H9 (cell line): Measurements from ENCODE around the gene SLC22A8. TPM values are rescaled to one million over a fixed set of nuclear protein-coding genes. Genes with fewer than 3 reads are reported as not detected.

Experiments
- DNase-seq: peaks from one replicate; pipeline ENCODE4 v3.0.0-alpha.2; 2017
- H2AFZ ChIP-seq: one replicate; pipeline ENCODE4 v1.6.1; 2013; ENCODE audit warnings: mild to moderate bottlenecking, low read length, control low read depth, moderate library complexity
- H2AK5ac ChIP-seq: 2 replicates; pipeline ENCODE4 v1.6.1; 2013; ENCODE audit warnings: low read length, control low read depth, mixed read lengths; ENCODE audit not compliant: insufficient read length
- H2BK120ac ChIP-seq: one replicate; pipeline ENCODE4 v1.6.1; 2013; ENCODE audit warnings: low read depth, mild to moderate bottlenecking, low read length, control low read depth, inconsistent platforms; ENCODE audit not compliant: poor library complexity, severe bottlenecking
- H2BK12ac ChIP-seq: 2 replicates; pipeline ENCODE4 v1.6.1; 2013; ENCODE audit warnings: low read length, control low read depth, mixed read lengths, low read depth; ENCODE audit not compliant: insufficient read length
- H2BK15ac ChIP-seq: 2 replicates; pipeline ENCODE4 v1.6.1; 2013; ENCODE audit warnings: low read depth, low read length, control low read depth
- H2BK20ac ChIP-seq: one replicate; pipeline ENCODE4 v1.6.1; 2013; ENCODE audit warnings: low read depth, mild to moderate bottlenecking, low read length, control low read depth, inconsistent platforms; ENCODE audit not compliant: poor library complexity, severe bottlenecking
- H2BK5ac ChIP-seq: 2 replicates; pipeline ENCODE4 v1.6.1; 2013; ENCODE audit warnings: low read length, control low read depth, mixed read lengths; ENCODE audit not compliant: insufficient read length
- H3K14ac ChIP-seq: 2 replicates; pipeline ENCODE4 v1.6.1; 2013; ENCODE audit warnings: low read length, control low read depth; ENCODE audit not compliant: insufficient read depth
- H3K18ac ChIP-seq: 2 replicates; pipeline ENCODE4 v1.6.1; 2013; ENCODE audit warnings: low read depth, mild to moderate bottlenecking, mixed read lengths, low read length, control low read depth; ENCODE audit not compliant: insufficient read length
- H3K23ac ChIP-seq: 2 replicates; pipeline ENCODE4 v1.6.1; 2013; ENCODE audit warnings: low read length, control low read depth, mixed read lengths, low read depth; ENCODE audit not compliant: insufficient read length
- H3K23me2 ChIP-seq: 2 replicates; pipeline ENCODE4 v1.6.1; 2013; ENCODE audit warnings: low read depth, mild to moderate bottlenecking, mixed read lengths, low read length, control low read depth; ENCODE audit not compliant: insufficient read length, poor library complexity, severe bottlenecking
- H3K27ac ChIP-seq: 2 replicates; pipeline ENCODE4 v1.5.1; 2013; ENCODE audit warnings: low read length, control low read depth, mixed read lengths, low read depth; ENCODE audit not compliant: insufficient read length
- H3K27me3 ChIP-seq: 2 replicates; pipeline ENCODE4 v1.6.1; 2013; ENCODE audit warnings: low read length, control low read depth, inconsistent platforms; ENCODE audit not compliant: insufficient read depth
- H3K4ac ChIP-seq: 2 replicates; pipeline ENCODE4 v1.6.1; 2013; ENCODE audit warnings: low read depth, mild to moderate bottlenecking, control low read depth, inconsistent platforms, low read length, moderate library complexity
- H3K4me1 ChIP-seq: 2 replicates; pipeline ENCODE4 v1.6.1; 2013; ENCODE audit warnings: low read length, control low read depth, inconsistent platforms; ENCODE audit not compliant: insufficient read depth
- H3K4me2 ChIP-seq: 2 replicates; pipeline ENCODE4 v1.6.1; 2013; ENCODE audit warnings: low read length, control low read depth, mixed read lengths; ENCODE audit not compliant: insufficient read length, insufficient read depth
- H3K56ac ChIP-seq: 2 replicates; pipeline ENCODE4 v1.6.1; 2013; ENCODE audit warnings: low read depth, mild to moderate bottlenecking, mixed read lengths, low read length, control low read depth; ENCODE audit not compliant: insufficient read length
- H3K79me1 ChIP-seq: 2 replicates; pipeline ENCODE4 v1.6.1; 2013; ENCODE audit warnings: low read depth, mild to moderate bottlenecking, moderate library complexity, low read length, control low read depth, inconsistent platforms; ENCODE audit not compliant: insufficient read depth, poor library complexity, severe bottlenecking
- H3K79me2 ChIP-seq: 2 replicates; pipeline ENCODE4 v1.6.1; 2013; ENCODE audit warnings: low read length, control low read depth, inconsistent platforms; ENCODE audit not compliant: insufficient read depth
- H3K9ac ChIP-seq: 2 replicates; pipeline ENCODE4 v1.6.1; 2013; ENCODE audit warnings: low read length, control low read depth, mixed read lengths; ENCODE audit not compliant: insufficient read length; ENCODE audit errors: extremely low read depth
- H3K9me3 ChIP-seq: one replicate; pipeline ENCODE4 v1.6.1; 2013; ENCODE audit warnings: low read depth, low read length, inconsistent platforms; ENCODE audit not compliant: control insufficient read depth
- H3T11ph ChIP-seq: one replicate; pipeline ENCODE4 v1.6.1; 2013; ENCODE audit warnings: mild to moderate bottlenecking, low read length, control low read depth, inconsistent platforms
- H4K20me1 ChIP-seq: one replicate; pipeline ENCODE4 v1.6.1; 2013; ENCODE audit not compliant: control insufficient read depth, insufficient read length, insufficient read depth
- H4K5ac ChIP-seq: 2 replicates; pipeline ENCODE4 v1.6.1; 2013; ENCODE audit warnings: low read depth, mild to moderate bottlenecking, mixed read lengths, low read length, control low read depth; ENCODE audit not compliant: insufficient read length
- H4K8ac ChIP-seq: replicated peaks from 2 replicates; pipeline ENCODE4 v1.6.1; 2013; ENCODE audit warnings: low read length, control low read depth, mixed read lengths, low read depth; ENCODE audit not compliant: insufficient read length
- H4K91ac ChIP-seq: 2 replicates; pipeline ENCODE4 v1.6.1; 2013; ENCODE audit warnings: low read depth, mild to moderate bottlenecking, moderate library complexity, mixed read lengths, low read length, control low read depth; ENCODE audit not compliant: insufficient read length
- H3K27ac Mint-ChIP-seq, 3 experiments: 2 replicates in 2 of 3; 3 replicates in 1 of 3; pipeline ENCODE4 v1.8.0; 2020 to 2021; ENCODE audit warnings: mixed read lengths in 3 of 3, mild to moderate bottlenecking in 1 of 3, moderate library complexity in 1 of 3
- H3K27me3 Mint-ChIP-seq: 2 replicates; pipeline ENCODE4 v1.8.0; 2021; ENCODE audit warnings: low read depth, mild to moderate bottlenecking, moderate library complexity, mixed read lengths
- H3K36me3 Mint-ChIP-seq, 3 experiments: 2 replicates in 2 of 3; 3 replicates in 1 of 3; pipeline ENCODE4 v1.8.0; 2020 to 2021; ENCODE audit warnings: low read depth in 3 of 3, mixed read lengths in 3 of 3; ENCODE audit not compliant: insufficient read depth in 1 of 3
- H3K4me1 Mint-ChIP-seq, 2 experiments: 2 replicates each; pipeline ENCODE4 v1.8.0; 2020; ENCODE audit warnings: mixed read lengths in 2 of 2
- H3K4me3 Mint-ChIP-seq, 2 experiments: 2 replicates in 1 of 2; 3 replicates in 1 of 2; pipeline ENCODE4 v1.8.0; 2020 to 2021; ENCODE audit warnings: mild to moderate bottlenecking in 2 of 2, mixed read lengths in 2 of 2, moderate library complexity in 1 of 2
- H3K9me3 Mint-ChIP-seq, 2 experiments: 2 replicates in 1 of 2; 3 replicates in 1 of 2; pipeline ENCODE4 v1.8.0; 2020; ENCODE audit warnings: mild to moderate bottlenecking in 2 of 2, mixed read lengths in 2 of 2, moderate library complexity in 1 of 2
- CTCF ChIP-seq: fragments of 200-600 bp; sonication (generic); conservative IDR thresholded peaks from 3 replicates; pipeline ENCODE4 v1.8.0; 2021; ENCODE audit warnings: antibody characterized with exemption, mild to moderate bottlenecking
- WGBS: extraction: QIAGEN DNeasy Blood & Tissue Kit; methylation state at CpG from one replicate; pipeline ENCODE4 v1.1.7; 2013; ENCODE audit warnings: missing lambda C conversion rate, low lambda C conversion rate, mixed read lengths; ENCODE audit not compliant: insufficient read length; ENCODE audit errors: extremely low coverage; 5-methylcytosine and 5-hydroxymethylcytosine counted together
- total RNA-seq: library from RNA; stranded (reverse); gene quantifications from 2 replicates; pipeline ENCODE4 v1.2.1, GENCODE V29; 2021

The SLC22A8 gene
- total RNA-seq, 1 experiment from 2014 or later: not detected

GRCh38 chr11:62958547-62959421 is 56.9 kb downstream of the SLC22A8 start:
- no peak for DNase-seq
- Histone ChIP-seq H2AFZ (no peak overlapping the region), H4K5ac (no peak overlapping the region), H3K56ac (no peak overlapping the region), H3K4me2 (no peak overlapping the region), H2BK120ac (no peak overlapping the region), H3K79me1 (no peaks in the 10 kb centered on the region), H3K27ac (no peak overlapping the region), H2BK12ac (no peak overlapping the region), H3K9ac (no peak overlapping the region), H3K14ac (no peak overlapping the region), H3T11ph (no peak overlapping the region), H3K9me3 (no peaks in the 10 kb centered on the region), H3K79me2 (no peaks in the 10 kb centered on the region), H2BK15ac (no peak overlapping the region), H3K4ac (no peak overlapping the region), H3K18ac (no peak overlapping the region), H3K23ac (no peak overlapping the region), H4K8ac (no peak overlapping the region), H4K20me1 (no peaks in the 10 kb centered on the region), H3K27me3 (no peaks in the 10 kb centered on the region), H3K4me1 (no peaks in the 10 kb centered on the region), H3K23me2 (no peaks in the 10 kb centered on the region), H2BK5ac (no peak overlapping the region), H2BK20ac (no peak overlapping the region), H4K91ac (no peak overlapping the region), H2AK5ac (no peak overlapping the region)
- peaks cover 4% of the 10 kb centered on the region; the same call in 1 of the 2 replicates for H3K27me3 Mint-ChIP-seq
- no peak overlapping the region for H3K27ac Mint-ChIP-seq
- H3K4me1 Mint-ChIP-seq: peaks cover 8 to 14% of the 10 kb centered on the region in 2 experiments
- no CpG with 5 or more reads among the region's 11 CpGs for WGBS
- TF ChIP-seq CTCF: no peak
- H3K36me3 Mint-ChIP-seq: no peaks in the 10 kb centered on the region
- H3K9me3 Mint-ChIP-seq: no peaks in the 10 kb centered on the region
- H3K4me3 Mint-ChIP-seq: no peak overlapping the region
